K562 treated with DMSO at 1 percent for 4 hours (cell line): ENCODE data around the gene MUC12. TPM values are rescaled to one million over a fixed set of nuclear protein-coding genes. Genes with fewer than 3 reads are reported as not detected.

Source experiments
- total RNA-seq: library from RNA; unstranded; fragments of 300-600 nt; gene quantifications from 2 replicates; pipeline ENCODE4 v1.2.3, GENCODE V29; 2022; ENCODE audit not compliant: insufficient read depth

The MUC12 gene
- not detected in 2 replicates for total RNA-seq

GRCh38 chr7:100969066-100969615, at the start of gene MUC12:
Gene MUC12 (plus strand): TSS chr7:100969565. CDS start chr7:100969623, 58 bp downstream.

GRCh38 chr7:100949227-100949932, 20.0 kb upstream of the MUC12 start, which contains the start of gene MUC3A:
Gene MUC3A (plus strand): TSS chr7:100949534. CDS start chr7:100949625, 91 bp downstream.

Other genes with a start within 250 kb of the MUC12 start
- gene EPO, start 249.1 kb upstream of the MUC12 start, total RNA-seq: not detected in 2 replicates
- not detected in 2 replicates for gene ZAN, start 236.0 kb upstream of the MUC12 start, total RNA-seq
- 26.9 and 39.6 TPM in 2 replicates for gene EPHB4, start 142.0 kb upstream of the MUC12 start, total RNA-seq
- gene SLC12A9, start 116.9 kb upstream of the MUC12 start, total RNA-seq: 14.5 and 16.4 TPM in 2 replicates
- gene TRIP6, start 102.2 kb upstream of the MUC12 start, total RNA-seq: 86.6 and 86.7 TPM in 2 replicates
- 84.8 and 130 TPM in 2 replicates for gene SRRT, start 94.5 kb upstream of the MUC12 start, total RNA-seq
- gene UFSP1, start 79.8 kb upstream of the MUC12 start, total RNA-seq: not detected in 2 replicates
- gene ACHE, start 73.7 kb upstream of the MUC12 start, total RNA-seq: 0.96 and 1.6 TPM in 2 replicates
- not detected in 2 replicates for gene MUC3A, start 20.0 kb upstream of the MUC12 start, total RNA-seq
- not detected in 2 replicates for gene MUC17, start 50.5 kb downstream of the MUC12 start, total RNA-seq
- gene TRIM56, start 115.9 kb downstream of the MUC12 start, total RNA-seq: 16.0 and 19.5 TPM in 2 replicates
- gene SERPINE1, start 157.5 kb downstream of the MUC12 start, total RNA-seq: 1.9 and 2.1 TPM in 2 replicates
- 88.2 and 96.0 TPM in 2 replicates for gene AP1S1, start 184.9 kb downstream of the MUC12 start, total RNA-seq
- 0.46 and 0.95 TPM in 2 replicates for gene VGF, start 196.0 kb downstream of the MUC12 start, total RNA-seq
- not detected in 2 replicates for gene NAT16, start 210.7 kb downstream of the MUC12 start, total RNA-seq
- gene MOGAT3, start 231.5 kb downstream of the MUC12 start, total RNA-seq: not detected in 2 replicates
- 59.8 and 75.1 TPM in 2 replicates for gene PLOD3, start 248.0 kb downstream of the MUC12 start, total RNA-seq
- gene ZNHIT1, start 248.6 kb downstream of the MUC12 start, total RNA-seq: 129 and 132 TPM in 2 replicates